ENCODE data around the gene TNFSF13. TPM values are rescaled to one million over a fixed set of nuclear protein-coding genes. Genes with fewer than 3 reads are reported as not detected.

The TNFSF13 gene
- total and polyA plus RNA-seq, 2 of the 4 experiments (the other 2 are of a cell fraction) = 1.3 TPM; not detected in 1

DNA sequence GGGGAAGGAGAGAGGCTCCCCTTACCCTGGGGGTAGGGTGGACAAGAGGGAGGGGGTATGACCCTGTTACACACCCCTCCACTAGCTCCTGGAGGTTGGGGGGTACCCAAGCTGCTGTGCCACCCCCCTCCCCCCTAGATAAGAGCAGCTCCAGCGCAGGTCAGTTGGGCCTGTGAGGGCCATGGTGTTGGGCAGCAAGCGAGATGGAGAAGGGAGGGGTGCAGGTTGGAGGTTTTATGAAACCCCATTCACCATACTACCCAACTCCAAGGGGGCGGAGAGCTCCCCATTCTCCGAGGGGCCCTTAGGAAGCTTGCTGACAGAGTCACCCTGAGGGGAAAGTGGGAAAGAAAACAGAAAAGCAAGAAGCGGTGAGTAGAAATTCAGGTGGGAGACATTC is 33.0 kb downstream of the TNFSF13 start:
- no peaks in the 10 kb centered on the region for H3K27me3 ChIP-seq (ENCODE audit: control insufficient read depth, insufficient read depth, low read length)
- H3K4me1 ChIP-seq (ENCODE audit: control insufficient read depth, insufficient read depth, low read length) = peaks cover 28% of the 10 kb centered on the region
- H2AFZ ChIP-seq (replicated peaks; ENCODE audit: low read length, poor library complexity) = no peak overlapping the region
- peaks cover 60% of the 10 kb centered on the region for H3K36me3 ChIP-seq (ENCODE audit: control insufficient read depth, insufficient read depth, low read length)
- WGBS, 2 experiments (ENCODE audit: extremely low coverage in 2 of 2, insufficient read length in 1 of 2) = no CpG with 5 or more reads among the region's 5 CpGs
- H3K27ac ChIP-seq (ENCODE audit: insufficient read depth, low read length) = no peak overlapping the region
- H4K5ac ChIP-seq (ENCODE audit: low read depth, low read length) = no peak overlapping the region
- no peaks in the 10 kb centered on the region for H3K9me3 ChIP-seq (ENCODE audit: control insufficient read depth, insufficient read depth, low read length)
- no peak overlapping the region for H2AK9ac ChIP-seq (replicated peaks; ENCODE audit: low read depth, low read length, poor library complexity)
- H3K4me2 ChIP-seq (ENCODE audit: low read depth, low read length) = no peak overlapping the region
- dilution Hi-C loops (cut with HindIII; ENCODE audit: low sequenced_read_pairs, unreplicated experiment) (no loop called here), in situ Hi-C loops (cut with MboI; ENCODE audit: low sequenced_read_pairs) (no loop called here), intact Hi-C loops (cut with micrococcal nuclease) (no loop called here)
- H4K20me1 ChIP-seq (ENCODE audit: insufficient read depth, low read length) = peaks cover 15% of the 10 kb centered on the region
- POLR2A ChIA-PET (ENCODE audit: unreplicated experiment) = interaction anchor here (0.6 kb wide), 1 partner anchor 23 kb away, joined by 3 read pairs; no protein-coding TSS in a partner anchor
- no peak overlapping the region for H3K4ac ChIP-seq (ENCODE audit: low read depth, low read length)
- CTCF ChIA-PET = no interaction called here
- no peak overlapping the region for H3K18ac ChIP-seq (ENCODE audit: low read depth, low read length)
- no peak overlapping the region for H3K23ac ChIP-seq (ENCODE audit: low read depth, low read length)
- no peak overlapping the region for H2AK5ac ChIP-seq (ENCODE audit: low read depth, low read length)
- no peak overlapping the region for H4K8ac ChIP-seq (ENCODE audit: low read depth in 2 of 2, low read length in 2 of 2)
- H3K14ac ChIP-seq (replicated peaks; ENCODE audit: low read depth, low read length) = no peak overlapping the region
- no peak overlapping the region for H3K4me3 ChIP-seq (ENCODE audit: insufficient read depth, low read depth, low read length)
- no TSS peak for BruUV-seq (replicated peaks)
- H3K79me1 ChIP-seq (ENCODE audit: low read depth in 1 of 2, low read length in 2 of 2) = peaks cover 15 to 47% of the 10 kb centered on the region in 2 experiments
- no peak overlapping the region for H4K91ac ChIP-seq (ENCODE audit: insufficient read depth, low read depth, low read length)
- H3K9ac ChIP-seq (ENCODE audit: low read depth, low read length) = no peak overlapping the region
- no peak for ATAC-seq (ENCODE audit: low read depth)
- H2BK15ac ChIP-seq (ENCODE audit: low read depth, low read length) = no peak overlapping the region
- H2BK120ac ChIP-seq (ENCODE audit: low read depth, low read length) = no peak overlapping the region
- TF ChIP-seq FOS (IDR thresholded peaks at IDR 0.05; ENCODE audit: low read depth, low read length) (no peak), RAD21 (IDR thresholded peaks at IDR 0.05; ENCODE audit: low read length) (no peak), BHLHE40 (IDR thresholded peaks at IDR 0.05; ENCODE audit: low read depth, low read length) (no peak), USF2 (IDR thresholded peaks at IDR 0.05; ENCODE audit: low read depth, low read length) (no peak), SMC3 (IDR thresholded peaks at IDR 0.05; ENCODE audit: low read depth, low read length) (no peak), MAZ (IDR thresholded peaks at IDR 0.05; ENCODE audit: borderline replicate concordance, low read depth, low read length) (no peak), RCOR1 (IDR thresholded peaks at IDR 0.05; ENCODE audit: insufficient replicate concordance, low read length) (no peak), MAFK (IDR thresholded peaks at IDR 0.05; ENCODE audit: low read depth, low read length) (no peak), RFX5 (IDR thresholded peaks at IDR 0.05; ENCODE audit: low read depth, low read length) (no peak), POLR2A (IDR thresholded peaks at IDR 0.05; ENCODE audit: low read depth, low read length) (no peak), MXI1 (IDR thresholded peaks at IDR 0.05; ENCODE audit: borderline replicate concordance, low read depth, low read length) (no peak), CHD1 (IDR thresholded peaks at IDR 0.05; ENCODE audit: low read depth, low read length) (no peak), CEBPB (IDR thresholded peaks at IDR 0.05; ENCODE audit: low read depth, low read length) (no peak), NFE2L2 (IDR thresholded peaks at IDR 0.05; ENCODE audit: low read depth, low read length) (no peak), ELK1 (IDR thresholded peaks at IDR 0.05; ENCODE audit: borderline replicate concordance, low read depth, low read length) (no peak)
- TF ChIP-seq, protein P1, sequence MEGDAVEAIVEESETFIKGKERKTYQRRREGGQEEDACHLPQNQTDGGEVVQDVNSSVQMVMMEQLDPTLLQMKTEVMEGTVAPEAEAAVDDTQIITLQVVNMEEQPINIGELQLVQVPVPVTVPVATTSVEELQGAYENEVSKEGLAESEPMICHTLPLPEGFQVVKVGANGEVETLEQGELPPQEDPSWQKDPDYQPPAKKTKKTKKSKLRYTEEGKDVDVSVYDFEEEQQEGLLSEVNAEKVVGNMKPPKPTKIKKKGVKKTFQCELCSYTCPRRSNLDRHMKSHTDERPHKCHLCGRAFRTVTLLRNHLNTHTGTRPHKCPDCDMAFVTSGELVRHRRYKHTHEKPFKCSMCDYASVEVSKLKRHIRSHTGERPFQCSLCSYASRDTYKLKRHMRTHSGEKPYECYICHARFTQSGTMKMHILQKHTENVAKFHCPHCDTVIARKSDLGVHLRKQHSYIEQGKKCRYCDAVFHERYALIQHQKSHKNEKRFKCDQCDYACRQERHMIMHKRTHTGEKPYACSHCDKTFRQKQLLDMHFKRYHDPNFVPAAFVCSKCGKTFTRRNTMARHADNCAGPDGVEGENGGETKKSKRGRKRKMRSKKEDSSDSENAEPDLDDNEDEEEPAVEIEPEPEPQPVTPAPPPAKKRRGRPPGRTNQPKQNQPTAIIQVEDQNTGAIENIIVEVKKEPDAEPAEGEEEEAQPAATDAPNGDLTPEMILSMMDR (conservative IDR thresholded peaks at IDR 0.05; ENCODE audit: low read depth, low read length) = no peak
- peaks cover 6% of the 10 kb centered on the region for H3K9me1 ChIP-seq (ENCODE audit: insufficient read depth, low read length)
- H2BK5ac ChIP-seq (ENCODE audit: low read depth, low read length, poor library complexity, severe bottlenecking) = no peak overlapping the region
- H3K56ac ChIP-seq (ENCODE audit: extremely low read depth, insufficient read depth, low read length) = no peak overlapping the region
- DNase-seq = no peak
- H2BK20ac ChIP-seq (ENCODE audit: low read depth, low read length) = no peak overlapping the region

Measured in IMR-90 (cell line).